ENCODE results near the gene CBFB. TPM values are rescaled to one million over a fixed set of nuclear protein-coding genes. Genes with fewer than 3 reads are reported as not detected.
"Not testable (repeated sequence)": the region's sequence is repeated elsewhere in the genome, so short reads cannot be mapped to it uniquely, and the experiment has no call there.

The CBFB gene
- total RNA-seq, 1 donor: 55.7 TPM

DNA sequence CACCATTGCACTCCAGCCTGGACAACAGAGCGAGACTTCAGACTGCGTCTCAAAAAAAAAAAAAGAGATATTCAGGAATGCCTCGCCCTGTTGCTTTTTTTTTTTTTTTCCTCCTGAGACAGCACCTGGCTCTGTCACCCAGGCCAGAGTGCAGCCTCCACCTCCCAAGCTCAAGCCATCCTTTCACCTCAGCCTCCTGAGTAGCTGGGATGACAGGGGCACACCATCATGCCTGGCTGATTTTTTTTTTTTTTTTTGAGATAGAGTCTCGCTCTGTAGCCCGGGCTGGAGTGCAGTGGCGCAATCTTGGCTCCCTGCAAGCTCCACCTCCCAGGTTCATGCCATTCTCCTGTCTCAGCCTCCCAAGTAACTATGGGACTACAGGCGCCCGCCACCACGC is 88.8 kb downstream of the CBFB start:
- DNase-seq (ENCODE audit: low read depth in 2 of 3, low spot score in 2 of 3): no peak

GRCh38 chr16:67120025-67120424 is 91.1 kb downstream of the CBFB start:
- no peak for DNase-seq (ENCODE audit: low read depth in 2 of 3, low spot score in 2 of 3)

DNA sequence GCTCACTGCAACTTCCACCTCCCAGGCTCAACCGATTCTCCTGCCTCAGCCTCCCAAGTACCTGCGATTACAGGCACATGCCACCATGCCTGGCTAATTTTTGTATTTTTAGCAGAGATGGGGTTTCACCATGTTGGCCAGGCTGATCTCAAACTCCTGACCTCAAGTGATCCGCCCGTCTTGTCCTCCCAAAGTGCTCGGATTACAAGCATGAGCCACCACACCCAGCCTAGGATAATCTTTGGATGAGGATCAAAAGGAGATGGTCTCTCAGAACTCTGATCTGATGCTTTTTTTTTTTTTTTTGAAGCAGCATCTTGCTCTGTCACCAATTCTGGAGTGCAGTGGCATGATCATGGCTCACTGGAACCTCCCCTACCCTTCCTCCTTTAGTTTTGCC is 93.8 kb downstream of the CBFB start:
- not testable (repeated sequence) for DNase-seq (ENCODE audit: low read depth in 2 of 3, low spot score in 2 of 3)

- no peak for DNase-seq (ENCODE audit: low read depth in 2 of 3, low spot score in 2 of 3)
Observed at GRCh38 chr16:67128417-67128816, 99.5 kb downstream of the CBFB start.

DNA sequence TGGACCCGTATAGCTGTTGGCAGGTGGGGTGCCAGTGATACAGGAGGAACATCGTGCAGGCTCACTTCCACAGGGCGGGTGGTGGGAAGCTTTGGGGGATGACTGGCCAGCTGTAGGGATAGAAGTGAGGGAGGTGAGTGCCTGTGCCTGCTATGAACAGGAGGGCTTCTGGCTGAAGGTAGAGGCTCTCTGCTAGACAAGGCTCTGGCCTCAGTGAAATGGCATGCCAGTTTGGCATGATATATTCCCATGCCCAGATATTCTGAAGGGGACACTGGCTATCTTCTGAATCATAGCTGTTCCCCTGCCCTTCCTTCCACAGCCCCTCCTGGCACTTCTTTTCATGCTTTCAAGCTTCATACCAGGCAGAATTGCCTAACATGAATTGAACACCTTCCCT is 99.9 kb downstream of the CBFB start:
- no peak for DNase-seq (ENCODE audit: low read depth in 2 of 3, low spot score in 2 of 3)

- no peak for DNase-seq (ENCODE audit: low read depth in 2 of 3, low spot score in 2 of 3)
Observed at GRCh38 chr16:67129422-67129821, 100.5 kb downstream of the CBFB start.

DNA sequence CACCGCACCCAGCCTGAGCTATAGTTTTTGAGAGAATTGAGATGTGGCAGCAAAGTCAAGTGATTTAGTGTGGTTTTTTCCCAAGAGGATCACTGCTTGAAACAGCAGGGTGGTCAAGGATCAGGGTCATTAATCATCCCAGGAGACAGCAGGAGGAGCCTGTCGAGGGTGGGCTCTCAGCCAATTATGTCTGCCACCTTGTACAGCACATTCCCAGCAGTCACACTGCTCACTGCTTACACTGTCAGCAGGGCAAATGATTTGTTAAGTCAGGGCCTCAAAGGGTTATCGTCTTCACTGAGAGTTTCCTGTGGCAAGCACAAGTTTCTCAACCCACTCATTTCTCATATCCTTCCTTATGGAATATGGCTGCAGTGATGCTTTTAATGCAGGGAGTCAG is 108.7 kb downstream of the CBFB start:
- DNase-seq (ENCODE audit: low read depth in 2 of 3, low spot score in 2 of 3): no peak

DNA sequence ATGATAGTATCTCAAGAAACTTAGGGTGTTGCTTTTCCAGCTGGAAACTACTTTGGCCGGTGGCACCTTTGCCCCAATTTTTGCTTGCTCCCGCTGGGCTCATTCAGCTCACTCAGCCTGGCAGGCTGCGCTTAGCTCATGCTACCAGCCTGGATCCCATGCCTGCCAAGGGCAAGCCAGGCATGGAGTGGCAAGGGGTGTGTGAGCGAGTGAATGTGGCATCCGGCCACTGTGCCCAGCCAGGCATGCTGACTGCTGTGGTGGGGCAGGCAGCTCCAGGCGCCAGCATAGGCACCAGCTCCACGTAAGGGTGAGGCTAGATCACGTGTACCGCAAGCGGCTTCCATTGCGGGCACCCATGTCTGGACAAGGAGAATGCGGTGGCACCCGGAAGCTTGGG is 112.4 kb downstream of the CBFB start:
- no peak for DNase-seq (ENCODE audit: low read depth in 2 of 3, low spot score in 2 of 3)

- DNase-seq (ENCODE audit: low read depth in 2 of 3, low spot score in 2 of 3): no peak
Observed at GRCh38 chr16:67142342-67142741, 113.4 kb downstream of the CBFB start.

DNA sequence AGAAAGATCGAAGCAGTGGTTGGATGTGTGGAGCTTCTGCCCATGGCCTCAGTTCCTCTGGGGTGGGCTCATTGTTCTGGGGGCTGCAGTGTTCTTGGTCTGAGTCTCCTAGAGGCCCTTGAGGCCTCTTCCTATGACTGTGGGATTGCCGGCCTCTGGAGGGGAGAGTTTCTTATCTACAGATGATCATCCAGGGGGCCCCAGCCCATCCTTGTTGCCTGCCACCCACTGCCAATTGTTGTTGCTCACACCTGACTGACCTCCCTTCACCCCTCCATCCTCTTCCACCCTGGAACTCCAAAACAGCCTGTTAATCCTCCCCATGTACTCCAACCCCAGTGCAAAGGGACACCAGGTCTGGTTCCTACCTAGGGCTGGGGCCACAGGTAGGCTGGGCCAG is 116.0 kb downstream of the CBFB start:
- DNase-seq (ENCODE audit: low read depth in 2 of 3, low spot score in 2 of 3): no peak

DNA sequence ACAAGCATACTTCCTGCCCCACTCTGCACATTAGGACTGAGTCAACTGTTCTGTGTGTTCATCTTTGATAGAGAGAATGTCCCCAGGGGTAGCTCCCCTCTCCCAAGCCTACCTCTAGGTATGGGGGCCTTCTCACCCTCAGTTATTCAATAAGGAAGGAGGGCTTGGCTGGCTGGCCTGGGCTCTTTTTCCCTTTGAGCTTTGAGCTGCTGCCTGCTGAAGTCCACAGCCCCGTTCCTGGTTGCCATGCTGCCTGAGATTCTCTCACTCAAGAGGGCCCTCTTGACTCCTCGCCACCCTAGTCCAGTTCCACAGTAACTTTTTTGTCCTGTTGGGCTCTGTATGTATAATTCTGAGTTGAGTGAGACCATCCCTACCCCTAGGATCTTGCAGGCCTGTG is 116.8 kb downstream of the CBFB start:
- DNase-seq (ENCODE audit: low read depth in 2 of 3, low spot score in 2 of 3): no peak

DNA sequence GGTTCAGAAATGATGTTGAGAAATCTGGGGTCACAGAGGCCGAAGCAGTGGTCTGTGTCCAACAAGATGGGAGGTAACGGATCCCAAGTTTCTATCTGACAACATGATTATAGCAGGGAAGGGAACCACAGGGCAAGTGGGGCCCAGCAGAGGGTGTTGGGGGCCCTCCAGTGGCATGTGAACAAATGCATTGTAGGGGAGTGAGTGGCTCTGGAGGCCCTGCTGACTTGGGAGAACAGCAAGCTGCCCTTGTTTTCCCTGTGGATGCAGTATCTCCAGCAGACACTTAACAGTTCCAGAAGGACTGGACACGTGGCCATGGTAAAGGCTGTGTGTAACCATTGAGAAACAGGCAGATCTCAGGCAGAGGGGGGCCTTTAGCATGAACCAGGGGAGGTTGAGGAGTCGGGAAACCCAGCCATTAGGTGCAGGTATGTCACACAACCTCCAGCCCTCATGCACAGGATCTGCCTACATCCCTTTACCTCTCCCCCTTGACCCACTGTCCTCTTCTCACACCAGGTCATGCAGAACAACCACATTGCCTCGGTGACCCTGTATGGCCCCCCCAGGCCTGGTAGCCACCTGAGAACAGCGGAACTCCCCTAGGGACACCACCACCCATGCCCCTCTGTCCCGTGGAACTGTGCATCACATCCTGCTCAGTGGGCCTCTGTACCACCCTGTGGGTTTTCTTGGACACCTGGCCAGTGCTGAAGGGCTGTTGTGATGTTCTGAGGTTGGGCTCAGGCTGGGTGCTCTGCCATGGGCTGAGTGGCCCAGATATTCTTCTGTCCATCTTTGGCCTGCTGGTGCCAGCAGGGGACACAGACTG is 117.8 kb downstream of the CBFB start:
- no peak for DNase-seq (ENCODE audit: low read depth in 2 of 3, low spot score in 2 of 3)

GRCh38 chr16:67147437-67148140 is 118.6 kb downstream of the CBFB start:
- no peak for DNase-seq (ENCODE audit: low read depth in 2 of 3, low spot score in 2 of 3)

DNA sequence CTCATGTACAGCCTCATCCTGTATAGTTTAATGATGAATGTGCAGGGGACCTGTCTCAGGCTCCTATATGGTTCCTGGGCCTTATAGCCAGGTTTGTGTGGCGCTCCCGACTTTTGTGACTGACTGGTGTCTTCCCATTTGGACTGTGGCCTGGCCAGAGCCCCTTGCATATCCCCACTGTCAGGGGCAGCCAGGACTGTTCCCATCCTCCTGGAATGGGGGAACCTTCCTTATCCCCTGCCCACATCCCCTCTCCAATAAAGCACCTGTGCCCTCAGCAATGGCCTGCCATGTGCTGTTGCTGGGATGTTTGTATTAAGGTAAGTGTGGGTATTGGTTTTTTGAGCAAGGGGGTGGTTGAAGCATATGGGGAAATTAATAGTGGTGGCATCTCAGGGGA is 119.3 kb downstream of the CBFB start:
- no peak for DNase-seq (ENCODE audit: low read depth in 2 of 3, low spot score in 2 of 3)

- no peak for DNase-seq (ENCODE audit: low read depth in 2 of 3, low spot score in 2 of 3)
Observed at GRCh38 chr16:67148656-67149275, 119.8 kb downstream of the CBFB start.

DNA sequence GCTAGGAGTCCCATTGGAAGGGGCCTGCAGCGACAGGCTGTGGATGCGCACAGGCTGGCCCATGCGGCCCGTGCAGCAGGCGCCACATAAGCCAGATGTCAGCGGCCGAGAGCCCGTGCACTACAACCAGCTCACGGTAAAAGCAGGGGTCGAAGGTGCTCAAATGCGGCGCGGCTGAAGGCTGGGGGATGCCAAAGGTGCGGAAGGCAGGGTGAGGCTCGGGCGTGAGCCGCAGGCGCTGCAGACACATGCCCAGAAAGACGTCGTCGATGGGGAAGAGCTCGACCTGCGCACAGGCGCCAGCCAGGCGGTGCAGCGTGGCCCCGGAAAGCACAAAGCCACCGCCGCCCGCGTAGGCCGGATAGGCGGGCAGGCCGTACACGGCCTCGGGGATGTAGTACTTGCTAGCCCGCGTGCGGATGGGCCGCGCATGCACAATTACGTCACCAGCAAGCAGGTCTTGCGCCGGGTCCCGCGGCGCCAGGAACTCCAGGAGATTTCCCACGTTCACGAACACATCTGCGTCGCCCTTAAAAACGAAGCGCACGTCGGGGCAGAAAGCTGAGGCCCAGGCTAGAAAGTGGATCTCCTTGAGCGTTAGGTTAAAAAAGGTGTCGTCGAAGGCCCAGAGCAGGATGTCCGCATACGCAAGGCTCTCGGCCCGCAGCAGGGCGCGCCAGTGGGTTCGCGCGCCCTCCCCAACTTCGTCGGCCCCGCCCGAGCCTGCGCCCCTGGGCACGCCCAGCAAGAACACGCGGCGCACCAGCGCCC is 120.5 kb downstream of the CBFB start:
- DNase-seq (ENCODE audit: low read depth in 2 of 3, low spot score in 2 of 3): no peak

DNA sequence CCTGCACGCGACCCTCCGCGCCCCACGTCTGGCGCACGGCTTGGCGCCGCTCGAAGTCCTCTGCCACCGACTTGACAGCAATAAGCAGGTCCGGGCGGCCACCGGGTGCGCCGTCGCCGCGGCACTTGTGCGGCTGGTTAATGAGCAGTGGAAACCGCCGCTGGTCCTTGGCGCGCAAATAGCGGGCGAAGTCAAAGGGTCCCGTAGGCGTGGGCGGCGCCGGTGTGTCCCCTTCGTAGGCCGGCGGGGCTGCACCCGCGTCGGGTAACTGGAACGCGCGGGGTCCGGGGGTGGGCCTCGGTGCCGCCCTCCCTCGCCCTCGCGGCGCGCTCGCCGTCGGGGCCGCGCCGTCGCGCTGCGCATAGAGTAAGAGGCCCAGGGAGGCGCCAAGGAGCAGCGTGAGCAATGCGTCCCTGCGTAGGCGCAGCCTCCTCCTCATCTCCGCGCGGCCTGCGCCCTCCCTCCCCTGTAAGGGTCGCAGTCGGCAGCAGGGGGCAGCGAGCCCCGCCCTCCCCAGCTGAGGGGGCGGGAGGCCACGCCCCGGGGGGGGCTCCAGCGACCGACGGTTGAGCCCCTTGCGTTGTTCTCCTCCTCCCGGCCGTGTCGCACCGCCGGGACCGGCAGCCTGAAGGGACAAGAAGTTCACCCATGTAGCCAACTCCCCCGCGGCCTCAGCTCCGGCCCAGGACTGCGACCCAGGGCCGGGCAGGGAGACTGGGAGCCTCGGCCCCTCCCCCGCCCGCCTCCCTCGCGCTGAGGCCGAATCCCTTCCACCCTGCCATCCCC is 121.3 kb downstream of the CBFB start:
- DNase-seq (ENCODE audit: low read depth in 2 of 3, low spot score in 2 of 3): peak in 2 of 3 donors; percentile 70 to 80

Data from hematopoietic multipotent progenitor cell (in vitro differentiated cells).